GM12878 (cell line): ENCODE measurements around the gene PIK3R5. TPM values are rescaled to one million over a fixed set of nuclear protein-coding genes. Genes with fewer than 3 reads are reported as not detected.

Experiments
- BACH1 ChIP-seq: fragments of 450-650 bp; IDR thresholded peaks from 2 replicates; pipeline ENCODE4 v1.6.1; 2017; ENCODE audit warnings: mild to moderate bottlenecking, borderline replicate concordance
- E2F8 ChIP-seq: fragments of 450-650 bp; IDR thresholded peaks from 2 replicates; pipeline ENCODE4 v1.6.1; 2018; ENCODE audit warnings: mild to moderate bottlenecking, low read depth, moderate library complexity; ENCODE audit not compliant: partially characterized antibody
- EED ChIP-seq: sonication (generic); IDR thresholded peaks from 2 replicates; pipeline ENCODE4 v1.6.1; 2016; ENCODE audit warnings: antibody characterized with exemption, low read depth
- EGR1 ChIP-seq, 2 experiments: IDR thresholded peaks; 1 replicate in 1 of 2; 2 replicates in 1 of 2; pipeline ENCODE4 v1.6.1; 2011 to 2012; ENCODE audit warnings: low read depth in 2 of 2, low read length in 2 of 2, borderline replicate concordance in 1 of 2, mild to moderate bottlenecking in 1 of 2, moderate library complexity in 1 of 2
- FOXM1 ChIP-seq: IDR thresholded peaks from 2 replicates; pipeline ENCODE4 v1.6.1; 2012; ENCODE audit warnings: low read depth, mild to moderate bottlenecking, inconsistent platforms, low read length, moderate library complexity
- MAX ChIP-seq: IDR thresholded peaks from 2 replicates; pipeline ENCODE4 v1.6.1; 2012; ENCODE audit warnings: low read depth, low read length, improper control_type of control experiment
- MEF2A ChIP-seq: IDR thresholded peaks from 2 replicates; pipeline ENCODE4 v1.6.1; 2011; ENCODE audit warnings: low read depth, mild to moderate bottlenecking, low read length, moderate library complexity; ENCODE audit not compliant: insufficient read depth
- NFIC ChIP-seq: IDR thresholded peaks from 2 replicates; pipeline ENCODE4 v1.6.1; 2012; ENCODE audit warnings: low read depth, mild to moderate bottlenecking, inconsistent platforms, low read length, moderate library complexity
- POLR2AphosphoS2 ChIP-seq: IDR thresholded peaks from 2 replicates; pipeline ENCODE4 v1.6.1; 2011; ENCODE audit warnings: low read depth, mild to moderate bottlenecking, low read length, improper control_type of control experiment, moderate library complexity
- RAD21 ChIP-seq: IDR thresholded peaks from 2 replicates; pipeline ENCODE4 v1.6.1; 2011; ENCODE audit warnings: mild to moderate bottlenecking, low read depth, low read length, moderate library complexity; ENCODE audit not compliant: insufficient read depth
- RAD51 ChIP-seq: fragments of 450-650 bp; IDR thresholded peaks from 2 replicates; pipeline ENCODE4 v1.6.1; 2016; ENCODE audit warnings: moderate library complexity, mild to moderate bottlenecking, inconsistent platforms
- RCOR1 ChIP-seq: conservative IDR thresholded peaks from 2 replicates; pipeline ENCODE4 v1.6.1; 2012; ENCODE audit warnings: low read depth, low read length, improper control_type of control experiment
- REST ChIP-seq: IDR thresholded peaks from 2 replicates; pipeline ENCODE4 v1.6.1; 2012; ENCODE audit warnings: mild to moderate bottlenecking, low read depth, low read length
- SIN3A ChIP-seq: IDR thresholded peaks from 2 replicates; pipeline ENCODE4 v1.6.1; 2012; ENCODE audit warnings: low read depth, low read length, improper control_type of control experiment
- SP1 ChIP-seq: IDR thresholded peaks from one replicate; pipeline ENCODE4 v1.6.1; 2011; ENCODE audit warnings: low read depth, low read length
- SPI1 ChIP-seq: IDR thresholded peaks from 2 replicates; pipeline ENCODE4 v1.6.1; 2011; ENCODE audit warnings: low read depth, mild to moderate bottlenecking, low read length, moderate library complexity, borderline replicate concordance; ENCODE audit not compliant: insufficient read depth
- SREBF1 ChIP-seq: IDR thresholded peaks from 2 replicates; pipeline ENCODE4 v1.6.1; 2012; ENCODE audit warnings: mild to moderate bottlenecking, low read length
- SREBF2 ChIP-seq: IDR thresholded peaks from 2 replicates; pipeline ENCODE4 v1.6.1; 2012; ENCODE audit warnings: mild to moderate bottlenecking, low read length
- STAT3 ChIP-seq: IDR thresholded peaks from 2 replicates; pipeline ENCODE4 v1.6.1; 2011; ENCODE audit warnings: low read depth, low read length, improper control_type of control experiment
- ZBTB33 ChIP-seq: fragments of 450-650 bp; IDR thresholded peaks from 2 replicates; pipeline ENCODE4 v1.6.1; 2017; ENCODE audit warnings: mild to moderate bottlenecking
- ZZZ3 ChIP-seq: IDR thresholded peaks from 2 replicates; pipeline ENCODE4 v1.6.1; 2011; ENCODE audit warnings: low read depth; ENCODE audit not compliant: control insufficient read depth, insufficient read length
- polyA plus RNA-seq, 11 experiments: library from polyadenylated mRNA; depleted of rRNA in 4 of 11; unstranded in 6 of 11; stranded (reverse) in 5 of 11; fragments of >200 nt; fragmentation: Nextera tagmentation in 4 of 11; fragmentation: Illumina TruSeq in 1 of 11; extraction: Ambion mirVana in 4 of 11; extraction: Trizol in 1 of 11; gene quantifications; 1 replicate in 1 of 11; 2 replicates in 10 of 11; pipeline versions ENCODE4 v1.2.1 to v1.2.3, GENCODE V29; 2011 to 2016; ENCODE audit warnings: inconsistent platforms in 2 of 11, missing spikeins in 2 of 11, low read depth in 1 of 11
- total RNA-seq, 4 experiments: library from RNA; depleted of rRNA in 3 of 4; stranded (reverse); fragments of >200 nt in 3 of 4; fragmentation: Illumina TruSeq in 1 of 4; extraction: Trizol in 1 of 4; gene quantifications; 2 replicates each; pipeline versions ENCODE4 v1.2.1 to v1.2.3, GENCODE V29; 2013 to 2021

PIK3R5 gene
- total and polyA plus RNA-seq, 10 of the 15 experiments (the other 5 are each of a cell fraction or from before 2014, with no cell fraction given) = 9.5 to 50.8 (median 35.5) TPM

GRCh38 chr17:8939496-8940334 is 25.8 kb downstream of the PIK3R5 start (continued):
- TF ChIP-seq REST = no peak
- TF ChIP-seq MAX = peak; percentile 57; the same call in 1 of the 2 replicates
- no peak for TF ChIP-seq ZBTB33
- TF ChIP-seq RAD51 = peak; percentile 64; the same call in 1 of the 2 replicates
- TF ChIP-seq POLR2AphosphoS2 = no peak
- TF ChIP-seq NFIC = peak; percentile 99
- TF ChIP-seq MEF2A = peak; percentile 76; the same call in 1 of the 2 replicates
- peak; percentile 97 for TF ChIP-seq FOXM1
- TF ChIP-seq SPI1 = no peak
- TF ChIP-seq STAT3 = no peak
- no peak for TF ChIP-seq RCOR1
- no peak for TF ChIP-seq SREBF1
- TF ChIP-seq RAD21 = peak; percentile 24
- TF ChIP-seq SP1 = peak; percentile 58
- no peak for TF ChIP-seq EGR1 (IDR thresholded peaks at IDR 0.05; ENCODE audit: borderline replicate concordance in 1 of 2, low read depth in 2 of 2, low read length in 2 of 2)
- no peak for TF ChIP-seq SREBF2
- TF ChIP-seq E2F8 = no peak
- TF ChIP-seq BACH1 = peak; percentile 68
- TF ChIP-seq ZZZ3 = no peak
- peak; percentile 99 for TF ChIP-seq EED
- no peak for TF ChIP-seq SIN3A
